Mammary epithelial cell (primary cell): ENCODE results near the gene PRKN.

Experiments
- CTCF ChIP-seq, 2 donors: IDR thresholded peaks in 1 of 2; conservative IDR thresholded peaks in 1 of 2; 2 replicates each; pipeline ENCODE4 v1.5.1; 2011 to 2012; ENCODE audit warnings: inconsistent platforms in 2 of 2, low read length in 2 of 2, mild to moderate bottlenecking in 2 of 2, control low read depth in 1 of 2, low read depth in 1 of 2; ENCODE audit not compliant: insufficient read depth in 1 of 2; ENCODE audit errors: extremely low read depth in 1 of 2
- EZH2 ChIP-seq: IDR thresholded peaks from 2 replicates; pipeline ENCODE4 v1.6.1; 2012; ENCODE audit warnings: low read length, inconsistent platforms, borderline replicate concordance

GRCh38 chr6:161408041-161408440, 1319.5 kb downstream of the PRKN start:
- no peak for TF ChIP-seq EZH2
- no peak for TF ChIP-seq CTCF (conservative IDR thresholded peaks at IDR 0.05 in 1 of 2, IDR thresholded peaks at IDR 0.05 in 1 of 2; ENCODE audit: extremely low read depth in 1 of 2, insufficient read depth in 1 of 2, low read depth in 1 of 2, low read length in 2 of 2)
